Ammon's horn (tissue), 1 donor: Measurements from ENCODE around the gene TEX2.
"Not testable (repeated sequence)": the region's sequence is repeated elsewhere in the genome, so short reads cannot be mapped to it uniquely, and the experiment has no call there.

Experiments used
- DNase-seq: peaks from one replicate; pipeline ENCODE4 v3.0.0-alpha.2; 2016; ENCODE audit warnings: low spot score

TEX2 gene

DNA sequence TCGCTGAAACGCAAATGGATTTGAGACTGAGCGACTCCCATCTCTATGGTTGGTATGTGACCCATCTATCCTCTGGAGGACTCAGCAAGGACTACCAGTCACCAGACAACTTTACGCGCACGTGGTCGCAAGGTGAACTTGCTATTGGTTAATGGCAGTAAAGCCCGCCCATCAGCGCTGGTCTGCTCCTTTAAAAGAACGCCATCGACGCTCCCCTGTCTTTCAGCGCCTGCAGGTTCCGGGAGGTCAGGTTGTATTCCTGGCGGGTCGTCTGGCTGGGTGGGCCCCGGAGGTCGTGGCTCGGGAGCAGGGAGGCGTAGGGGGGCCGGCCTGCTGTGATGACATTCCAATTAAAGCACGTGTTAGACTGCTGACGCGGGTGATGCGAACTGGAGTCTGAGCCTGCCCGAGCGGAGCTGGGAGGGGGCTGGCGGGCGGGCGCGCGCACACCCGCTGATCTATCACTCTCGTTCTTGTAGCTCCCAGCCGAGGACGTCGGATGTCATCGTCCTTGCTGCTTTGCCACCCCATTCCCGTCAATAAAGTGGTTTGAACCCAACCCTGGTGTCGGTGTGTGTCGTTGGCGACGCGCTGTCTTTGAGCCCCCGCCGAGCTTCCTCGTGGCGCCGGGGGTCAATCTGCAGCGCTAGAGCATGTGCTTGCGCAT lies 117.2 kb downstream of the TEX2 start:
- peak; percentile 100 for DNase-seq

DNA sequence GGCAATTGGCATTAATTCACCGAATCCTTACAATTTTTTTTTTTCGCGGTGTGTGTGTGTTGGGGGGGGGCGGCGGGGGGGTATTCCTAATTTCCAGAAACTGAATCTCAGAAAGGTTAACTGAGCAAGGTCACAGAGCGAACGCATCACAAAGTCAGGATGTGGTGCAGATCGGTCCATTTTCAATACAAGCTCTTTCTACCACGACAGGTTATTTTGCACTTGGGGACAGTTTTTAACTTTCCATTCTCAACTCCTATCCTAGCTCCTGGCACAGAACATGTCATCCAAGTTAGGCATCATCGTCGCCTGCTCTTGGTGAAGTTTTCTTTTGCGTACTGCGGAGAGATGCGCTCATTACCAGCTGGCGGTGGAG lies 117.7 kb downstream of the TEX2 start:
- DNase-seq, result no peak

DNA sequence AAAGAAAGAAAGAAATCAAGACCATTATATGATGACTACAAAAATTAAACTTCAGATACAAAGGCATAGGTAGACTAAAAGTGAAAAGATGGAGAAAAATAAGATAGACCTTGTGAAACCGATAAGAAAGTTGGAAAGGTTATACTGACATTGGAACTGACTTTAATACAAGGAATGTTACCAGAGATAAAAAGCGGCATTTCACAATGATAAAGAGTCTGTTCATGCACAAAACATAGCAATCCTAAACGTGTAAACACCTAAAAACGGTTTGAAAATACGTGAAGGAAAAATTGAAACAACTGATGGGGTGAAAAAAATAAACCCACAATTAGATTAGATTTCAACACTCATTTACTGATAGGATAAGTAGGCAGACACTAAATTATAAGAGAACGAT lies 123.5 kb downstream of the TEX2 start:
- DNase-seq, result no peak

DNA sequence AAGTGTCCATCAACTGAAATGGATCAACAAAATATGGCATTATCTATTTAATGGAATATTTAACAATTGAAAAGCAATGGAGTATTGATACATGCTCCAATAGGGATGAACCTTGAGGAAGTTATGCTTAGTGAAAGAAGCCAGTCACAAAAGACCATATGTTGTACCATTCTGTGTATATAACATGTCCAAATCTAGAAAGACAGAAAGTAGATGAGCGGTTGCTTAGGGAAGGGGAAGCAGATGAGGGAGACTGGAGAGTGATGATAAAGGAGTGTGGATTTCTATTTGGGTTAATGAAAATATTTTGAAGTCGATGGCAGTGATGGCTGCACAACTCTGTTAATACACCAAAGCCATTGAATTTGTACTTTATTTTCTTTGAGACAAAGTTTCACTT lies 124.6 kb downstream of the TEX2 start:
- DNase-seq, result no peak

DNA sequence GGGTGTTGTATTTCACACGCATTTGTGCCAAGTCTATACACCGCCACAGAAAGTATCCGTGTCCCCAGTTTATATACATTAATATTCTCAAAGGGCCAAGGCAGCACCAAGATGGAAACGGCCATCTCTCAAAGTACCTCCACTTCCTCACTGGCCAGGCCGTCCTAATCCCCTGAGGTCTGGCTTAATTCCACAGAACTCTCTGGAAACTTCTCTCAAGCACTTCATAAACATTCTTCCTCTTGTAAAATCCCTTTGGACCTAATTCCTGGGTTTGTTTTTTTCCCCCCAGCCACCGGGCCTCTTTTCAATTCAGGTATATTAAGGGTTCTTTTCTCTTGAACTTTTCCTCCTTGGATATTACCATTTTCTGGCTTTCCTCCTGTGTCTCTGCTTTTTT lies 128.1 kb downstream of the TEX2 start:
- no peak for DNase-seq

DNA sequence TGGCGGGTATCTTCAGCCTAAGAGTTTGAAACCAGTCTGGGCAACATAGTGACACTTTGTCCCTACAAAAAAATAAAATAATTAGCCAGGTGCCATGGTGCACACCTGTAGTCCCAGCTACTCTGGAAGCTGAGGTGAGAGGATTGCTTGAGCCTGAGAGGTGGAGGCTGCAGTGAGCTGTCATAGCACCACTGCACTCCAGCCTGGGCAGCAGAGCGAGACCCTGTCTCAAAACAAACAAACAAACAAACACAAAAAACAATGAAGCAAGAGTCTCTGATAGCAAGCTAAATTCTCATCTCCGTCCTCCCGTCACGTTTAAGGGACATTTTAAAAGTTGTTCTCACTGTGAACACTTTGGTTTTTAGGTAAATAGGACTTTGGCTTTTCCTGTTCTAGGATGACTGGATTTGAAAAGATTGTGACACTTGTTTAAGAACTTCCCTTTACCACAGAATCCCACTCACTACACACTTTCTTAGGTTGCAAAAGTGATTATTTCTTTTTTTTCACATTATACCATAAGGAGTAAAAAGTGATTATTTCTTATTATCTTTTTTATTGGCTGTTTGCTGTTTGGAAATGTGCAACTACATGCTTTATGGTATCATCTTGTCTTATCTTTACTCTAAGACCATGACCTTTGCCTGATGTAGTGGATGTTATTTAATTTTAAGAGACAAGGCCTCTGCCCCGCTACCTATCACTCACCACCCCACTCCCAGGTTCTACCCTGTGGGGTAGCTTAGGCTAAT lies 128.7 kb downstream of the TEX2 start:
- no peak for DNase-seq

DNA sequence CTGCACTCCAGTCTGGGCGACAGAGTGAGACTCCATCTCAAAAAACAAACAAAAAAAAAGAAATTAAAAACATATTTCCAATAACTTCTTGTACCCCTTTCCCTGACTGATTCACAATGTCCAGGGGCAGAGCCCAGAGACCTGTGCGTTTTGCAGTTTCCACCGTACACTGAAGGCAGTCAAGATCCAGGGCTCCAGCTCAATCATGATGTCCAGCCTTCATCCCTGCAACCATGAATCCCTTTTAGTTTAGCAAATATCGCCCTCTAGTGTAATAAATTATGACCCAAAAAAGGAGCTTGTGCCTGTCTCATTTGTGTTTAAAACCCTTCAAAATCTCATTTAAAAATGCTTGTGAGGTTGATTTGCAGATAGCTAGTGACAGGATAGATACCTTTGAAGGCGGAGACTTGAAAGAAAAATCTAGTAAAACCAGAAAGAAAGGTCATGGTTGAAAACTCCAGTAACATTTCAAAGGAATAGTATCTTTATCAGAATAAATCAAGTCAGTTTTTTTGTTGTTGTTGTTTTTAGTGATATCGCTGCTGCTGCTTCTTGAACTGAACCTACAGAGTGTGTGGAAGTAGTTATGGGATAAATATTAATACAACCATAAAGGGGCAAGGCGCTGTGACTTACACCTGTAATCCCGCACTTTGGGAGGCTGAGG lies 129.4 kb downstream of the TEX2 start:
- peak; percentile 78 for DNase-seq

DNA sequence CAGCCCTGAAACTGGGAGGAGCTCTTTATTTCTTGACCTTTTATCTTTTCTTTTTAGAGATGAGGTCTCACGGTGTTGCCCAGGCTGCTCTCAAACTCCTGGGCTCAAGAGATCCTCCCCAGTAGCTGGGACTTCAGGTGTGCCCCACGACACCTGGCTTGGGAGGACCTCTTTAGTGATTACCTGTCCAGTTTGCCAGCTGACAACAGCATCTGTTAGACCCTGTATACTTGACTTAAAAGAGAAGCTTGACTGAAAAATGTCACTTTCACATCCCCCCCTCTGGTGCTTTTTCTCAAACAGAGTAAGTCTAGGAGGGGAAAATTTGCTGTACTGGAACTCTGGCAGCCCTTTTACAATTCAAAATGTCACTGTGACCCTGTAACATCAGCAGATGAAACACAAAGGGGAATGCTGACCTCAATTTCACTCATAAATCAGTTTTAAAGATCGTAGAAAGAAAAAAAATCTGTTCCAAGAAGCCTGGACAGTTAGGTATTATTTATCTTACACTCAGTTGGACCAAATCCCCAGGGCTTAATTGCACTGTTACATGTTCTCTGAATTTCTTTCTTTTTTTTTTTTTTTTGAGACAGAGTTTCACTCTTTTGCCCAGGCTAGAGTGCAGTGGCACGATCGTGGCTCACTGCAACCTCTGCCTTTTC lies 131.3 kb downstream of the TEX2 start:
- no peak for DNase-seq

DNA sequence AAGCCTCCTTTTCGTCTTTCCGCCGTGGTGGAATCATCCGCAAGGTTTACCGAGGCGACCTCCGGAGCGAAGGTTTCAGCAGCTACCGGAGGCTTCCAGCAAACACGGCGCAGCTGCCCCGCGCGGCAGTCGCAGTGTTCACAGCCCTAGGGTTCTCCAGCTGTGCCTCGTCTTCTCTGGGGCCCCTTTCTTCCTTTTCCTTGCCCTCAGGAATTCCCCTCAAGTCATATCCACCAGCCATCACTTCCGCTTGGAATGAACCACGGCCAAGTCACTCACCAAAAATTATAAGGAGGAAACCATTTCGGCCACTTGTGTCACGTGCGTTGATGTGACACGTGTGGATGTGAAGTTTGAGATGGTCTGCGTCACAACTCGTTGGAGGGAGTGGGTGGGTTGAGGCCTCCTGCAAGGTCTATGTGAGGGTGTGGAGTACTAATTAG lies 132.5 kb downstream of the TEX2 start:
- peak; percentile 25 for DNase-seq

DNA sequence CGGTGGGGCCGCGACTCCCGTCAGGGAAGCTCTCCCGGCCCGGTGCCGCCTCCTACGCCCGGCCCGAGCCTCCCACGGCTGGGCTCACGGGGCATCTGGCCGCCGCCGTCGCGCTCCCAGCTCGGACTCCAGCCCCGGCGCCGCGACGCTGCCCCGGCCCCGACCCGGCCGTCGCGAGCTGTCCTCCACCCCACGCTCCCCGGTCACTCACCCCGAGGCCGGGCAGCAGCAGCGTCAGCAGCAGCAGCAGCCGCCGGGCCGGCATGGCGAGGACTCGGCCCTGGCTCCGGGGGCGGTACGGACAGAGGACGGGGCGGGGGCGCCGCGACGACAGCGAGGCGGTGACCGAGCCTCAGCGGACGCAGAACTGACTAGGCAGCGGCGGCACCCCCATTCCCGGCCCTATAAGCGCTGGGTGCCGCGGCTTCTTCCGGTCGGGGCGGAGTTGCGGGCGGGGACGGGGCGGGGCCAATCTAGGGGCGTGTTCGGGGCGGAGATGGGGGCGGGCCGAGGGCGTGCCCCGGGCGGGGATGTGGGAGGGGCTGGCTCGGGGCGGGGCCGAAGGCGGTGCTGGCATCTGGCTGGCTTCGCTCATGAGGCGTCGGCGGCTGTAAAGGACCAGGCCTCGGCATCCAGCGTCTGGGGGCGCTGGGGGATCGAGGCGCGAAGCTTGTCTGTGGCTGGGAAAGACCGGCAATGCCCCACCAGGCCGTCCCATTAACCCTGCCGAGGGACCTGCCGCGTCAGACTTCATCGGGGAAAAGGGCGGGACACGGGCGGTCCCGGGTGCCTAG lies 133.1 kb downstream of the TEX2 start, which contains the start of gene ERN1:
Gene ERN1 (minus strand): TSS at position 380 of the 794 bp plus-strand sequence. CDS start 115 bp downstream, at position 265.
- DNase-seq, result peak; percentile 97

DNA sequence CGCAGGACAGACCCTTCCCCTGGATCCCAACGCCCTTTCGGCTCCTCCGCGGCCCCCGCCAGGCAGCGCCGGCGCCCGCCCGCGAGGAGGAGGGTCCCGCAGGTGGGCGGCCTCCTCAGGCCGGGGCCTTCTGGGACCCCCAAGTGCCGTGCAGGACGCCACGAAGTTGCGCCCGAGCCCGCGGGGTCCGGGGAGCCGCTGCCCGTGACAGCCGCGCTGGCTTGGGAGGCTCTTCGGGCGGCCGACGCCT lies 133.6 kb downstream of the TEX2 start:
- no peak for DNase-seq

DNA sequence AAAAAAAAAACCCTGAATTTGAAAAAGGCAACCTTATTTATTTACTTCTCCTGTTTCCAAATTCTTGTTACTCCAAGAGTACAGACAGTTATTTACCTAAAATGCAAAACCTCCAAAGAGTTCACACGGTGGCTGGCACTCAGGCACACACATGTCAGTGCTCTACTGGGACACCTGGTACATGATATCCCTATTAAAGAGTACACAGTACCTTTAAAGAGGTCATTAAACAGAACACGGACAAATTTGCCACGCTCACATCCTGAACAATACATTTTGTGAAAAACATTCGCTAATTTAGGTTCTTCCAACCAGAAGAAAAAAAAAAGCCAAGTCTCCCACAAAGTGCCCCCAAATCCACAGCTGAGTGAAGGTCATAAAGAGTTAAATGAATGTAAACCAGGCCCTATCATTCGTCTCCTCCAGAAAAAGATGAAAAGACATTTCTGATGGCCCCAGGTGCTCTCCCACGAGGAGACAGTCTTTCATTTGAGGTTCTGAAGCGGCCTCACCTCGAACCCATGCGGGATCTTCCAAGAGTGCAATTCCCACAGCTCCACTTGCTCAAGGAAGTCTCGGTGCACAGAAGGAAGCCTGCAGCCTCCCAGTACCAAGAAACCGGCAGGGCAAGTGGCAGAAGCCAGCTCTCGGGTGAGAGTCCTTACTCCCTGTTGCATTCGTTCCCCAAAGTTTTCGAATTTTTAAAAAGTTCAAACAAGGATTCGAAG lies 134.1 kb downstream of the TEX2 start:
- no peak for DNase-seq

DNA sequence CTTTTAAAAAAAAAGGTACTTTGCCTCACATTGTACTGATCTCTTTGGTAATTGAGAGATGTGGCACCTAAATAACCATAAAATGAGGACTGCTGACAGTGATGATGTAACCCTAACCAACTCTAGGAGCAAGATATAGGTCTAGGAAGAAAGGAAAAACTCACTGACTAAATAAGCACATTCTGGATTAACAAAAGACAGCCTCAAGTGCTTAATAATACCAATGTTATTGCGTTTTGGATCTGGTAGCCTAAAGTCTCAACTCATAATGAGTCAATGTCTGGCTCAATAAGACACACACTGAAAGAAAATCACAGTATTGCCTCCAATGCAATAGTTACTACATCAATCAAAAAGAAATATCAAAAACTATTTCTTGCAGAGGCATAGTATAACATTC lies 136.1 kb downstream of the TEX2 start:
- DNase-seq, result no peak

DNA sequence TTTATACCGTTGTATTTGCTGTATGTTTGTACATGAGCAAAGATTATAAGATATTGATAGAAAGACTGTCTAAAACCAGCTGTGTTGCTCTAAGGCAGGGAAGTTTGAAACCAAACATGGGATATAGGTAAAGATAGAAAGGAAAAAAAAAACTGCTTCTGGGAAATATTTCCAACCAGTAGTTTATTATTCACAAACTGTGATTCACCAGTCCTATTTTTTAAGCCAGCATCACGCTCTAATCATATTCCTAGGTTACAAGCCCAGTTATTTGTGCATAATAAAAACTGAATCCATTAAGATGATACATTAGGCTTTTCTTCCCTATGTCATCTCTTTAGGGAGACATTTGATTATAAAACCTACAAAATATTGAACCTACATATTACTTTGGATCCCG lies 137.1 kb downstream of the TEX2 start:
- no peak for DNase-seq

DNA sequence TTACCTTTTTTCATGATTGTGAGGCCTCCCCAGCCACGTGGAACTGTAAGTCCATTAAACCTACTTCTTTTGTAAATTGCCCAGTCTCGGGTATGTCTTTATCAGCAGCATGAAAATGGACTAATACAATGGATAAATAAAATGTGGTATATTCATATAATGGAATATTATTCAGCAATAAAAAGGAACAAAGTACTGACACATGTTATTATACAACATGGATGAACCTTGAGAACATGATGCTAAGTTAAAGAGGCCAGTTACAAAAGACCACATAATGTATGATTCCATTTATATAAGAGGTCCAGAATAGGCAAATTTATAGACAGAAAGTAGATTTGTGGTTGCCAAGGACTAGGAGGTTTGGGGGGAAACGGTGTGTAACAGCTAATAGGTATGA lies 138.5 kb downstream of the TEX2 start:
- no peak for DNase-seq

DNA sequence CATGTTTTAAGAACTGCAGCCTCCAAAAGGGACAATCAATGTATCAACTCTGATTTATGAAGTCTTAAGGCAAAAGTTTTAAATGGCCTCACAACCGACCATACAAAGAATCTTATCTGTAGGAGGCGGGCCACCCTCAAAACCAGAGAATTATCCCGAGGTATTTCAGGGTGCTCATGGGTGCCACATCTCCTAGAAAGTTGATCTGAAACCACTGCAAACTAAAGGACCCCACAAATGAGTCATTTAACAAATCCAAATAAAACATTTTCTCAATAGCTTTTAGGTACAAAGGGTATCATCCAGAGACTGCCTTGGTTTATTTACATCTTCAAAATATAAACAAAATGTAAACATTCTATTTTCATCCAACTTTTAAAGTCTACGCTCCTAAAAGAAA lies 139.9 kb downstream of the TEX2 start:
- no peak for DNase-seq

DNA sequence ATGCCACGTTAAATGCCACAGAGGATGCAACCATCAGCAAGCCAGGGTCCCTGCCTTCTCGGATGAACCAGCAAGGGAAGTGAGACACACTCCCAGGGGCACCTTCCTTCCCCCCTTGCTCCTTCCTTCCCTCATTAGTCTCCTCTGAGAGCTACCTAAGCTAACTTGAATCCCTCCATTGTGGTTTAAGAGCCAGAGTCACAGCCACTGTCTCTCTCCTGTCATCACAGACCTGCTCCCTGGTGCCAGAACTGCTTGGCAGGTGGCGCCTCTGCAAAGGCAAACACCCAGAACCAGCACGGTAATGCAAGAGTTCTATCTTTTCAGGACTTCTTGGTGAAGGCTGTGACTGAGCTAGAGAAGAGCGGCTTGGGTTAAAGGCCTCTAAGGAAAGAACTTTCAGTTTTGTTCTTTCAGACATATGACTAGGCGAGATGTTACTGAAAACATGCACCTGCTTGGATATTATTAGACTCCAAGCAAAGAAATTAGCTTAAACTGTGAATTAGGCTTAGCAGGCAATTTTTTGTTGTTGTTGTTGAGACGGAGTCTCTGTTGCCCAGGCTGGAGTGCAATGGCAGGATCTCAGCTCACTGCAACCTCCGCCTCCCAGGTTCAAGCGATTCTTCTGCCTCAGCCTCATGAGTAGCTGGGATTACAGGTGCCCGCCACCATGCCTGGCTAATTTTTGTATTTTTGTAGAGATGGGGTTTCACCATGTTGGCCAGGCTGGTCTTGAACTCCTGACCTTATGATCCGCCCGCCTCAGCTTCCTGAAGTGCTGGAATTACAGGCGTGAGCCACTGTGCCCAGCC lies 141.9 kb downstream of the TEX2 start:
- DNase-seq, result not testable (repeated sequence)

DNA sequence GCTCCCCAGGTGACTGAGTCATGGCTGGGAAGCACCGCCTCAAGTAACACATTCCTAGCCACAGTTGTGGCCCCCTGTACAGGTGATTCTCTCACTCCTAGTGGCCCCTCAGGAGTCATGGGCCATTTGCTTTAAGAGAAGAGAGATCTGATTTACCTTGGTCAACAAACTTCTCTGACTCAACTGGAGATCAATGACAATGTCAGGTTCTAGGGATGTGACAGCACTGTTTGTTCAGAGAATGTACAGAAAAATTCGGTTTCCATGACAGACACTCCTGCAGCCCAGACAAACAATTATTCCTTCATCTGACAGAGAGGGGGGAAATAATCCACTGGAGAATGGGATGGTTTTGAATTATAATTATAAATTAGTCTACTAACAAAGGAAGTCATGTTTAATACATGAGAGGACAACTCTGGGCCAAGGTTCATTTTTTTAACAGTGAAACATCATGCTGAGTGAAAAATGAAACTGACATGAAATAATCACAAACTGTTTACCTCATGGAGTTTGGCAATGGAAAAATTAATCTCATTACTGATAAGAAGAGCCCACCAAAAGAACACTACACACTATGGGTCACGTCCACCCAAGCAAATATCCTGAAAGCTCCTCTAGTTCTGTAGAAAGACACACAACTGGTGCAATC lies 142.8 kb downstream of the TEX2 start:
- DNase-seq, result no peak

DNA sequence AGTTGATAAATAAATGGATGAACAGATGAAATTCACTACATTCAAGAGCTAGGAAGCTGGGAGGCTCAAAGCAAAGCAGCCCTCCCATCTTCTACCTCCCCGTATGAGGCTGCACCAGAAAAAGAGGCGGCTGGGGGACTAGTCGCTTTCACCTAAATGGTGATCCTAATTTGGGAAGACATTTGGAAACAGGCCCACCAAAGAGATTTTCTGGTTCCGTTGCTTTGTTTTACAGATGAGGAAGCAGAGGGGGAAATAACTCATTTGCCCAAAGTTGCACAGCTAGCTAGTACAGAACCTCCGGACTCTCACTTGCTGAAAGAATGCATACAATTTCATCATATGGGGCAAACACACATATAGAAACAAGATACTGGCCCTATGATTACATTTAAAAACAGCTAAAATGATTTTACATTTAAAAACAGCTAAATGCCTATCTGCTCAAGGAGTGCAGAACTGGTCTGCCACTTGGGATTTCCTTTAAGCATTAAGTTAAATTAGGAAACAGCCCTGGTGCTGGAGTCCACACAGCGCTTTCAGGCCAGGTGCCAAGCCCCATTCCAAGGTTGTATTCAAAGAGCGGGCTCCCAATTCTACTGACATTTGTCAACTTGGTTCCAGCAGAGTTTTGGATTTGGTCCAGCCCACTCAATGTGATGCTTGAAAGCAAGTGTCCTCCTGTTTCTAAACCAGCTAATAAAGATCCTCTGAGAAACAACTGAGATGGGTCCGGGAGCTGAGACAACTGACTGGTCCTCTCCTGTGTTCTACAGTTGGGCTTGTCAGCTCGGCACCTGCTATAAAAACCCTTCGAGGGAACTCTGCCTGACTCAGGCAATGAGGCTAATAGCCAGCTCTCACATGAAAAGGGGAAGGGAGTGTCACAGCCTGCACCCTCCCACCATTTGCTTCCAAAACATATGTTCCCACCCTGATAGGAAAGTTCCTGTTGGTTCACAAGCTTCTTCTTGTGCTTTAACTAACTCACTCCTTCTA lies 144.8 kb downstream of the TEX2 start:
- peak; percentile 50 for DNase-seq
